Keratinocyte (primary cell): ENCODE measurements around the gene SHC1. TPM values are rescaled to one million over a fixed set of nuclear protein-coding genes. Genes with fewer than 3 reads are reported as not detected.

Source experiments
- DNase-seq: peaks from one replicate; pipeline ENCODE4 v3.0.0-alpha.2; 2011; ENCODE audit warnings: low read depth, missing footprints, low spot score
- FAIRE-seq: peaks from 2 replicates; lab custom pipeline; 2011; peaks lifted over from hg19 to GRCh38; lab: Jason Lieb, UNC
- H2AFZ ChIP-seq: 2 replicates; pipeline ENCODE4 v1.6.0; 2012; ENCODE audit warnings: low read length, control low read depth, inconsistent platforms; ENCODE audit not compliant: control insufficient read depth
- H3K27ac ChIP-seq: 2 replicates; pipeline ENCODE4 v1.5.1; 2011; ENCODE audit warnings: low read length; ENCODE audit not compliant: control insufficient read depth, insufficient read depth
- H3K27me3 ChIP-seq: 3 replicates; pipeline ENCODE4 v1.6.0; 2011; ENCODE audit warnings: low read length; ENCODE audit not compliant: control insufficient read depth, insufficient read depth; ENCODE audit errors: extremely low read depth
- H3K36me3 ChIP-seq, 2 experiments: 2 replicates in 1 of 2; 3 replicates in 1 of 2; pipeline ENCODE4 v1.5.1; 2011; ENCODE audit warnings: low read length in 2 of 2, mild to moderate bottlenecking in 1 of 2; ENCODE audit not compliant: control insufficient read depth in 2 of 2, insufficient read depth in 2 of 2; ENCODE audit errors: extremely low read depth in 1 of 2
- H3K4me1 ChIP-seq: 3 replicates; pipeline ENCODE4 v1.5.1; 2011; ENCODE audit warnings: low read length; ENCODE audit not compliant: control insufficient read depth, insufficient read depth; ENCODE audit errors: extremely low read depth
- H3K4me2 ChIP-seq: 3 replicates; pipeline ENCODE4 v1.6.0; 2011; ENCODE audit warnings: low read depth, low read length; ENCODE audit not compliant: control insufficient read depth, insufficient read depth; ENCODE audit errors: extremely low read depth
- H3K4me3 ChIP-seq, 3 experiments: fragments of 200-600 bp in 1 of 3; sonication (generic) in 1 of 3; 2 replicates in 2 of 3; 3 replicates in 1 of 3; pipeline ENCODE4 v1.5.1; 2011 to 2016; ENCODE audit warnings: low read length in 3 of 3, mild to moderate bottlenecking in 3 of 3, control low read depth in 2 of 3, inconsistent platforms in 1 of 3, low read depth in 1 of 3, mixed read lengths in 1 of 3, mixed run types in 1 of 3, moderate library complexity in 1 of 3; ENCODE audit not compliant: control insufficient read depth in 2 of 3, insufficient read depth in 2 of 3; ENCODE audit errors: extremely low read depth in 1 of 3
- H3K79me2 ChIP-seq: 2 replicates; pipeline ENCODE4 v1.6.0; 2012; ENCODE audit warnings: low read length; ENCODE audit not compliant: control insufficient read depth, insufficient read depth
- H3K9ac ChIP-seq: 3 replicates; pipeline ENCODE4 v1.6.0; 2011; ENCODE audit warnings: low read length; ENCODE audit not compliant: control insufficient read depth, insufficient read depth; ENCODE audit errors: extremely low read depth
- H3K9me1 ChIP-seq: 3 replicates; pipeline ENCODE4 v1.6.0; 2011; ENCODE audit warnings: low read length; ENCODE audit not compliant: control insufficient read depth, insufficient read depth; ENCODE audit errors: extremely low read depth
- H3K9me3 ChIP-seq: 2 replicates; pipeline ENCODE4 v1.5.1; 2012; ENCODE audit warnings: low read depth, low read length; ENCODE audit not compliant: control insufficient read depth
- H4K20me1 ChIP-seq: 3 replicates; pipeline ENCODE4 v1.6.0; 2011; ENCODE audit warnings: low read length; ENCODE audit not compliant: control insufficient read depth, insufficient read depth; ENCODE audit errors: extremely low read depth
- EZH2 ChIP-seq: IDR thresholded peaks from one replicate; pipeline ENCODE4 v1.6.1; 2012; ENCODE audit warnings: inconsistent platforms, mild to moderate bottlenecking, low read length, moderate library complexity
- dilution Hi-C: fragments of 300-500 bp; cut with MboI; formaldehyde crosslinking; loops from one replicate; pipeline ENCODE4 v1.7.0; 2020; ENCODE audit warnings: low sequenced_read_pairs; ENCODE audit not compliant: extremely low pct_ligation_motif_present
- polyA plus RNA-seq, 5 experiments: library from polyadenylated mRNA; depleted of rRNA in 3 of 5; stranded (reverse) in 3 of 5; stranded (forward) in 1 of 5; unstranded in 1 of 5; fragments of >200 nt; gene quantifications; 1 replicate in 1 of 5; 2 replicates in 3 of 5; 3 replicates in 1 of 5; pipeline versions ENCODE4 v1.2.1 to v1.2.3, GENCODE V29; 2011 to 2012; ENCODE audit warnings: missing spikeins in 2 of 5, low read depth in 1 of 5, low replicate concordance in 1 of 5
- TF ChIP-seq, protein P1 (sequence below), 3 experiments: IDR thresholded peaks in 1 of 3; conservative IDR thresholded peaks in 1 of 3; optimal IDR thresholded peaks in 1 of 3; 2 replicates in 2 of 3; 3 replicates in 1 of 3; pipeline versions ENCODE3 to v1.5.1; 2011; ENCODE audit warnings: low read length in 3 of 3, mild to moderate bottlenecking in 3 of 3, moderate library complexity in 2 of 3, control low read depth in 1 of 3, inconsistent platforms in 1 of 3; ENCODE audit not compliant: insufficient read depth in 2 of 3; ENCODE audit errors: extremely low read depth in 1 of 3

Gene SHC1
- polyA plus RNA-seq, 1 donor (not counting 4 experiments of a cell fraction or from before 2014, with no cell fraction given) = 245 TPM

DNA sequence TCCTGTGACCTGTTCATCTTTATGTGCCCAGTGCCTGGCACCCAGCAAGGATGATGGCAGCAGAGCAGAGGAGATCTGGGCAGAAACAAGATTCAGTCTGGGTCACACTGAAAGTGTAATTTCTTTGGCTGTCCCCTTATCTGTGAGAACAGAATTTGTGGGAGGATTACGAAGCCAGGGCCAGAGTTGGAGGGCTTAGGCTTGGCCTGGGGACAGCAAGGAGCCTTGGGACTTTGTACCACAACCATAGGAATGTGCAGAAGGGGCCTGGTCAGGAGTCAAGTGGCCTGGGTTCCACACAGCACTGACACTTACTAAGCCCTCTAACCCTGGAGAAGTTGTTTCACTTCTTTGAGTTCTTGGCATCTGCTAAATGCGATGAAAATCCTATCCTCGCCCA, 46.9 kb downstream of the SHC1 start:
- no peaks in the 10 kb centered on the region for H3K27me3 ChIP-seq
- dilution Hi-C loops = no loop called here
- DNase-seq (no peak), FAIRE-seq (no peak)
- TF ChIP-seq, protein P1, sequence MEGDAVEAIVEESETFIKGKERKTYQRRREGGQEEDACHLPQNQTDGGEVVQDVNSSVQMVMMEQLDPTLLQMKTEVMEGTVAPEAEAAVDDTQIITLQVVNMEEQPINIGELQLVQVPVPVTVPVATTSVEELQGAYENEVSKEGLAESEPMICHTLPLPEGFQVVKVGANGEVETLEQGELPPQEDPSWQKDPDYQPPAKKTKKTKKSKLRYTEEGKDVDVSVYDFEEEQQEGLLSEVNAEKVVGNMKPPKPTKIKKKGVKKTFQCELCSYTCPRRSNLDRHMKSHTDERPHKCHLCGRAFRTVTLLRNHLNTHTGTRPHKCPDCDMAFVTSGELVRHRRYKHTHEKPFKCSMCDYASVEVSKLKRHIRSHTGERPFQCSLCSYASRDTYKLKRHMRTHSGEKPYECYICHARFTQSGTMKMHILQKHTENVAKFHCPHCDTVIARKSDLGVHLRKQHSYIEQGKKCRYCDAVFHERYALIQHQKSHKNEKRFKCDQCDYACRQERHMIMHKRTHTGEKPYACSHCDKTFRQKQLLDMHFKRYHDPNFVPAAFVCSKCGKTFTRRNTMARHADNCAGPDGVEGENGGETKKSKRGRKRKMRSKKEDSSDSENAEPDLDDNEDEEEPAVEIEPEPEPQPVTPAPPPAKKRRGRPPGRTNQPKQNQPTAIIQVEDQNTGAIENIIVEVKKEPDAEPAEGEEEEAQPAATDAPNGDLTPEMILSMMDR (optimal IDR thresholded peaks at IDR 0.05 in 1 of 3, IDR thresholded peaks at IDR 0.05 in 1 of 3, conservative IDR thresholded peaks at IDR 0.05 in 1 of 3; ENCODE audit: extremely low read depth in 1 of 3, insufficient read depth in 2 of 3, low read length in 3 of 3) = no peak
- no peak for TF ChIP-seq EZH2
- H3K9me1 ChIP-seq = no peaks in the 10 kb centered on the region
- H3K36me3 ChIP-seq = peaks cover 11 to 20% of the 10 kb centered on the region in 2 experiments
- H3K4me2 ChIP-seq = no peak overlapping the region
- H3K9me3 ChIP-seq = no peaks in the 10 kb centered on the region
- H4K20me1 ChIP-seq = no peaks in the 10 kb centered on the region
- no peaks in the 10 kb centered on the region for H3K79me2 ChIP-seq
- H3K4me3 ChIP-seq = no peak overlapping the region
- no peak overlapping the region for H3K27ac ChIP-seq
- H3K9ac ChIP-seq = no peak overlapping the region
- no peak overlapping the region for H2AFZ ChIP-seq
- H3K4me1 ChIP-seq = peaks cover 8% of the 10 kb centered on the region

DNA sequence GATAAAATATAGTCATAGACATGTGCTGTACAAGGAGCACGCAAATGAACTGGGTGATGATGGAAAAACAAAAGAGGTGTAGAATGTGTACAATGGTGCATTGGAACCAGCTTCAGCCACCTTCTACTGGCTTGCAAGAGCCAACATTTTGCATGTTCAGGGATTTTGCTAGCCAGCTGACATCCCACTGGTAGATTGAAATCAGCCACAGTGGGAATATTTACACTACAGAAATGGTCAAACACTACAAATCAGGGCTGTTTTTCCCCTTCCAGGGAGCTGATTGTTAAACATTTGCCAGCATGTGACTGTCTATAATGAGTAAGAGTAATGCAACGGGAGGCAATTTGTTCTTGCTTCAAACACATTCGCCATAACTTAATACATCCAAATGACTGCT, 57.3 kb downstream of the SHC1 start:
- no peak for DNase-seq
- TF ChIP-seq, protein P1 (optimal IDR thresholded peaks at IDR 0.05 in 1 of 3, IDR thresholded peaks at IDR 0.05 in 1 of 3, conservative IDR thresholded peaks at IDR 0.05 in 1 of 3; ENCODE audit: extremely low read depth in 1 of 3, insufficient read depth in 2 of 3, low read length in 3 of 3) = no peak
- TF ChIP-seq EZH2 = no peak
- peaks cover 7% of the 10 kb centered on the region for H3K9me3 ChIP-seq
- no peaks in the 10 kb centered on the region for H4K20me1 ChIP-seq
- H3K4me2 ChIP-seq = no peak overlapping the region
- H3K27me3 ChIP-seq = no peaks in the 10 kb centered on the region
- H2AFZ ChIP-seq = no peak overlapping the region
- H3K27ac ChIP-seq = no peak overlapping the region
- dilution Hi-C loops = no loop called here
- H3K9me1 ChIP-seq = no peaks in the 10 kb centered on the region
- no peak for FAIRE-seq
- no peaks in the 10 kb centered on the region for H3K79me2 ChIP-seq
- no peak overlapping the region for H3K4me3 ChIP-seq
- H3K9ac ChIP-seq = no peak overlapping the region
- no peaks in the 10 kb centered on the region for H3K36me3 ChIP-seq
- peaks cover 17% of the 10 kb centered on the region for H3K4me1 ChIP-seq
